Measurements from ENCODE around the gene C1QTNF7.

Gene C1QTNF7

GRCh38 chr4:15427701-15428100, at the start of gene C1QTNF7:
TSS of gene C1QTNF7 (plus strand) at chr4:15428033. CDS start at chr4:15435744, 7,711 bp downstream.
- H3K27me3 ChIP-seq (replicated peaks; ENCODE audit: control insufficient read depth, insufficient read depth, low read length) = no peaks in the 10 kb centered on the region; the same call in 1 of the 2 replicates
- no peak for TF ChIP-seq CTCF (IDR thresholded peaks at IDR 0.05; ENCODE audit: insufficient read depth, low read length, poor library complexity, severe bottlenecking)
- no peak for DNase-seq (ENCODE audit: extremely low read depth, insufficient read length)
- H3K36me3 ChIP-seq (ENCODE audit: control insufficient read depth, insufficient read depth, low read length) = no peaks in the 10 kb centered on the region
- no peak within 1 kb of the TSS for H3K4me3 ChIP-seq (replicated peaks; ENCODE audit: low read depth, low read length)

GRCh38 chr4:15378062-15378461, 49.8 kb upstream of the C1QTNF7 start:
- H3K36me3 ChIP-seq (ENCODE audit: control insufficient read depth, insufficient read depth, low read length) = no peaks in the 10 kb centered on the region
- H3K27me3 ChIP-seq (replicated peaks; ENCODE audit: control insufficient read depth, insufficient read depth, low read length) = no peaks in the 10 kb centered on the region
- no peak for DNase-seq (ENCODE audit: extremely low read depth, insufficient read length)
- H3K4me3 ChIP-seq (replicated peaks; ENCODE audit: low read depth, low read length) = no peak overlapping the region
- TF ChIP-seq CTCF (IDR thresholded peaks at IDR 0.05; ENCODE audit: insufficient read depth, low read length, poor library complexity, severe bottlenecking) = no peak

GRCh38 chr4:15378493-15378892, 49.3 kb upstream of the C1QTNF7 start:
- no peak overlapping the region for H3K4me3 ChIP-seq (replicated peaks; ENCODE audit: low read depth, low read length)
- H3K27me3 ChIP-seq (replicated peaks; ENCODE audit: control insufficient read depth, insufficient read depth, low read length) = no peaks in the 10 kb centered on the region
- H3K36me3 ChIP-seq (ENCODE audit: control insufficient read depth, insufficient read depth, low read length) = no peaks in the 10 kb centered on the region
- DNase-seq (ENCODE audit: extremely low read depth, insufficient read length) = no peak
- no peak for TF ChIP-seq CTCF (IDR thresholded peaks at IDR 0.05; ENCODE audit: insufficient read depth, low read length, poor library complexity, severe bottlenecking)

- no peak for DNase-seq (ENCODE audit: extremely low read depth, insufficient read length)
- H3K36me3 ChIP-seq (ENCODE audit: control insufficient read depth, insufficient read depth, low read length) = no peaks in the 10 kb centered on the region
- H3K4me3 ChIP-seq (replicated peaks; ENCODE audit: low read depth, low read length) = no peak overlapping the region
- TF ChIP-seq CTCF (IDR thresholded peaks at IDR 0.05; ENCODE audit: insufficient read depth, low read length, poor library complexity, severe bottlenecking) = no peak
- no peaks in the 10 kb centered on the region; the same call in 1 of the 2 replicates for H3K27me3 ChIP-seq (replicated peaks; ENCODE audit: control insufficient read depth, insufficient read depth, low read length)
Measured at GRCh38 chr4:15381806-15382338, 46.0 kb upstream of the C1QTNF7 start.

- no peak for DNase-seq (ENCODE audit: extremely low read depth, insufficient read length)
- no peak for TF ChIP-seq CTCF (IDR thresholded peaks at IDR 0.05; ENCODE audit: insufficient read depth, low read length, poor library complexity, severe bottlenecking)
- Histone ChIP-seq H3K36me3 (ENCODE audit: control insufficient read depth, insufficient read depth, low read length) (no peaks in the 10 kb centered on the region), H3K4me3 (replicated peaks; ENCODE audit: low read depth, low read length) (no peak overlapping the region), H3K27me3 (replicated peaks; ENCODE audit: control insufficient read depth, insufficient read depth, low read length) (no peaks in the 10 kb centered on the region; the same call in 1 of the 2 replicates)
Measured at GRCh38 chr4:15382669-15383273, 45.1 kb upstream of the C1QTNF7 start.
